ENCODE results near the gene UBE2L5.

The UBE2L5 gene

GRCh38 chr13:30477346-30478195 lies 55.3 kb downstream of the UBE2L5 start:
- DNase-seq (ENCODE audit: low spot score) = no peak
